Activated T-cell treated with anti-CD3 and anti-CD28 coated beads, Interleukin-2, amount 50 U/mL, for 24 hours (primary cell): ENCODE results near the gene AGAP9.
A peak's percentile ranks its signal among the peaks of the same experiment; 100 is the strongest.
"Not testable (repeated sequence)": the region's sequence is repeated elsewhere in the genome, so short reads cannot be mapped to it uniquely, and the experiment has no call there.

Source experiments
- DNase-seq: peaks from one replicate; pipeline ENCODE4 v3.0.0-alpha.2; 2020
- H3K27ac Mint-ChIP-seq: 2 replicates; pipeline ENCODE4 v1.8.0; 2020; ENCODE audit warnings: mild to moderate bottlenecking, mixed read lengths
- H3K27me3 Mint-ChIP-seq: 2 replicates; pipeline ENCODE4 v1.8.0; 2020; ENCODE audit warnings: mixed read lengths
- H3K36me3 Mint-ChIP-seq: 2 replicates; pipeline ENCODE4 v1.8.0; 2020; ENCODE audit warnings: low read depth, mixed read lengths
- H3K4me1 Mint-ChIP-seq: 2 replicates; pipeline ENCODE4 v1.8.0; 2020; ENCODE audit warnings: low read depth, mixed read lengths
- H3K4me3 Mint-ChIP-seq: 2 replicates; pipeline ENCODE4 v1.8.0; 2020; ENCODE audit warnings: mild to moderate bottlenecking, moderate library complexity, mixed read lengths
- H3K9me3 Mint-ChIP-seq: 2 replicates; pipeline ENCODE4 v1.8.0; 2020; ENCODE audit warnings: mixed read lengths

Gene AGAP9

DNA sequence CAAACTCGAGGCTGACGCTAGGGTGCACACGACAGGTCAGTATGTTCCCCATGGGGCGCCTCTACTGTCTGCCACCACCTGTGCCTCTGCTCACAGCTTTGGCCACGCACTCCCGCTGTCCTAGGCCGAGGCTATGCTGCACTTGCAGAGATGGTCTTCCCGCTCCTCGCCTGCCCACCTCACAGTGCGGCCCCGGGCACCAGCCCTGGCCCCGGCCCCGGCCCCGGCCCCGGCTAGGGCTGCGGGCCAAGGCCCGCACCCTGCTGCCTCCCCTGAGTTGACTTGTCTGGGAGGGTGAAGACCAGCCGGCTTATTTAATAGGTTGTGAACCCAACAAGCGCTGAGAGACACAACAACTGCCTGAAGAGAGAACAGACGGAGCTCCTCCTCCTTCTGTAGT is at the start of gene AGAP9:
TSS of gene AGAP9 (minus strand) at position 164 of the 400 bp plus-strand sequence. CDS start at position 52, 112 bp downstream.
- DNase-seq, H3K4me1 Mint-ChIP-seq, H3K4me3 Mint-ChIP-seq, H3K27ac Mint-ChIP-seq, H3K9me3 Mint-ChIP-seq, H3K27me3 Mint-ChIP-seq, H3K36me3 Mint-ChIP-seq: not testable (repeated sequence)

GRCh38 chr10:47571138-47571912 is 47.9 kb upstream of the AGAP9 start:
- not testable (repeated sequence) for H3K27ac Mint-ChIP-seq, H3K36me3 Mint-ChIP-seq, DNase-seq, H3K4me1 Mint-ChIP-seq, H3K4me3 Mint-ChIP-seq, H3K9me3 Mint-ChIP-seq, H3K27me3 Mint-ChIP-seq

GRCh38 chr10:47566757-47567156 is 43.3 kb upstream of the AGAP9 start:
- not testable (repeated sequence) for H3K4me1 Mint-ChIP-seq, H3K27ac Mint-ChIP-seq, H3K27me3 Mint-ChIP-seq, DNase-seq, H3K9me3 Mint-ChIP-seq, H3K36me3 Mint-ChIP-seq, H3K4me3 Mint-ChIP-seq

GRCh38 chr10:47566108-47566699 is 42.8 kb upstream of the AGAP9 start:
- H3K27me3 Mint-ChIP-seq, H3K4me1 Mint-ChIP-seq: not testable (repeated sequence)

DNA sequence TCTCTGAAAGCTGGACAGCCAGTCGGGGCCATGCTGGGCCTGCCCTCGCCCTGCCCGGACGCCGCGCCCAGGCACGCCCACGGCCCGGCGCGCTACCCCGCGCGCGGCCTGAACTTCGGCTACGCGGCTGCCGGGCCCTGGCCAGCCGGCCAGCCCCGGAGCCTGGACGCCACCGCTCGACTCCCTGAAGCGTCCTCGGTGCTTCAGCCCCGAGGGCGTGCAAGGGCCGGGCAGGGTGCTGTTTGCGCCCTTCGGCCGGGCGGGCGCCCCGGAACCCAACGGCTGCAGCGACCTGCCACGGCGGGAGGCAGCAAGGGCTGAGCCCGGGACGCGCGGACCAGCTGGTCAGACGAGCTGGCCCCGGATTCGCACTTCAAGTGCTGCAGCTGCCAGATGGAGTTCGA is 42.1 kb upstream of the AGAP9 start:
- not testable (repeated sequence) for DNase-seq, H3K27me3 Mint-ChIP-seq, H3K27ac Mint-ChIP-seq

More at GRCh38 chr10:47566108-47566699, 42.8 kb upstream of the AGAP9 start:
- H3K27ac Mint-ChIP-seq, H3K9me3 Mint-ChIP-seq, H3K4me3 Mint-ChIP-seq, DNase-seq, H3K36me3 Mint-ChIP-seq: not testable (repeated sequence)

GRCh38 chr10:47564953-47565352 is 41.5 kb upstream of the AGAP9 start:
- H3K4me1 Mint-ChIP-seq, H3K27me3 Mint-ChIP-seq, H3K9me3 Mint-ChIP-seq, H3K27ac Mint-ChIP-seq, DNase-seq, H3K4me3 Mint-ChIP-seq, H3K36me3 Mint-ChIP-seq: not testable (repeated sequence)

More for the DNA sequence above, 42.1 kb upstream of the AGAP9 start:
- H3K36me3 Mint-ChIP-seq, H3K4me1 Mint-ChIP-seq, H3K9me3 Mint-ChIP-seq, H3K4me3 Mint-ChIP-seq: not testable (repeated sequence)

- not testable (repeated sequence) for H3K4me3 Mint-ChIP-seq, H3K36me3 Mint-ChIP-seq, H3K27ac Mint-ChIP-seq, H3K27me3 Mint-ChIP-seq, DNase-seq, H3K9me3 Mint-ChIP-seq, H3K4me1 Mint-ChIP-seq
These were observed 40.9 kb upstream of the AGAP9 start for GRCh38 chr10:47564318-47564717.

- peaks cover 18% of the 10 kb centered on the region for H3K4me1 Mint-ChIP-seq
- H3K9me3 Mint-ChIP-seq, H3K36me3 Mint-ChIP-seq, DNase-seq, H3K4me3 Mint-ChIP-seq, H3K27ac Mint-ChIP-seq, H3K27me3 Mint-ChIP-seq: not testable (repeated sequence)
These were observed 37.0 kb upstream of the AGAP9 start for GRCh38 chr10:47560452-47560851.

DNA sequence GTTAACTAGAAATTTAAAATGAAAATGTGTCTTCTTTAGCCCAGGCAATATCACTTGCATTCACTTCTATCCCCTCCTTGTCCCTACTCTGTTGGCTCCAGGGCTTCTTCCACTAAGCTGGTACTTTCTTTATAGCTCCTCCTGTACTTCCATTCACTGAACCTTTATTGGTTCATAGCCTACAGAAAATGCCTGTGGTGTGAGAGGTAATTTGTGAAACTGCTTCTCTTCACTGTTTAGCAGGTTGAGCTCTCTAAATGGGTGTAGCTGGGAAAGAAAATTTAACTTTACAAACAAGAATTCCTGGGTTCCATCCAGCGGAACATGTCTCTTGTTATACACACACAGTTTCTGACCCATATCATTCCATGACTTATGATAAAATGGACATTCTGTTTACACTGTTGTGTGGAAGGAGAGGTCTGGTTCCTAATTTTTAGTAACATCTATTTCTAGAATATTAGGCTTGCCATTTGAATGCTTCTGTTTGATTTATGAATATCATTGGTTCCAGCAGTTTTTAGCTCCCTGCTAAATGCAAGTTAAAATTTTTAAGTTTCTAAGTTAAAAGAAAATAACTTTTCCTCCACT is 36.4 kb upstream of the AGAP9 start:
- not testable (repeated sequence) for H3K27ac Mint-ChIP-seq, H3K27me3 Mint-ChIP-seq, H3K36me3 Mint-ChIP-seq, H3K9me3 Mint-ChIP-seq, H3K4me3 Mint-ChIP-seq, DNase-seq
- peaks cover 18% of the 10 kb centered on the region for H3K4me1 Mint-ChIP-seq

DNA sequence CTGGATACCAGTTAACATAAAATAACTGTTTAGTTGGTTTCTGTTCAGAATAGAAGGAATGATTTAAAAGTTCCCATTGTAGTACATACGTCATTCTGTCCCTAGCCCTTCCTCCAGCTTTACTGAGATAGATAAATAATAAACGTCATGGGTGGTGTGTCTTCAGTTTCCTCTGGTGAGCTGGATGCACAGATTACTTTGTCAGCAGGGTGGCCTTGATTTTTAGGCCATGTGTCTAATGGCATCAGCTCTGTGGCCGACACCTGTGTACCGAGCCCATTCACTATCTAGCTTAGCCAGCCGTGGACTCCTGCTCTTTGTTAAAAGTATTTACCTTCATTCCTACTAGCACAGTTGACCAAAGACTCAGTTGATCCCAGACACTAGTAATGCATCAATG is 34.7 kb upstream of the AGAP9 start:
- H3K36me3 Mint-ChIP-seq, H3K9me3 Mint-ChIP-seq, H3K4me3 Mint-ChIP-seq, H3K27me3 Mint-ChIP-seq, DNase-seq: not testable (repeated sequence)
- Mint-ChIP-seq H3K4me1 (peaks cover 18% of the 10 kb centered on the region), H3K27ac (peak overlapping the region; percentile 69)

GRCh38 chr10:47557616-47558015 is 34.2 kb upstream of the AGAP9 start:
- H3K36me3 Mint-ChIP-seq = not testable (repeated sequence)

GRCh38 chr10:47555334-47555733 is 31.9 kb upstream of the AGAP9 start:
- DNase-seq, H3K36me3 Mint-ChIP-seq, H3K27me3 Mint-ChIP-seq, H3K4me3 Mint-ChIP-seq, H3K27ac Mint-ChIP-seq, H3K9me3 Mint-ChIP-seq: not testable (repeated sequence)
- H3K4me1 Mint-ChIP-seq = peaks cover 24% of the 10 kb centered on the region

More at GRCh38 chr10:47557616-47558015, 34.2 kb upstream of the AGAP9 start:
- H3K4me3 Mint-ChIP-seq, H3K27ac Mint-ChIP-seq, DNase-seq, H3K9me3 Mint-ChIP-seq, H3K27me3 Mint-ChIP-seq: not testable (repeated sequence)
- H3K4me1 Mint-ChIP-seq = peaks cover 20% of the 10 kb centered on the region

- not testable (repeated sequence) for H3K27ac Mint-ChIP-seq, H3K27me3 Mint-ChIP-seq, H3K36me3 Mint-ChIP-seq, H3K9me3 Mint-ChIP-seq, DNase-seq
- H3K4me1 Mint-ChIP-seq = peaks cover 22% of the 10 kb centered on the region
- H3K4me3 Mint-ChIP-seq = peak overlapping the region; percentile 27
These were observed 31.1 kb upstream of the AGAP9 start for GRCh38 chr10:47554552-47554951.

DNA sequence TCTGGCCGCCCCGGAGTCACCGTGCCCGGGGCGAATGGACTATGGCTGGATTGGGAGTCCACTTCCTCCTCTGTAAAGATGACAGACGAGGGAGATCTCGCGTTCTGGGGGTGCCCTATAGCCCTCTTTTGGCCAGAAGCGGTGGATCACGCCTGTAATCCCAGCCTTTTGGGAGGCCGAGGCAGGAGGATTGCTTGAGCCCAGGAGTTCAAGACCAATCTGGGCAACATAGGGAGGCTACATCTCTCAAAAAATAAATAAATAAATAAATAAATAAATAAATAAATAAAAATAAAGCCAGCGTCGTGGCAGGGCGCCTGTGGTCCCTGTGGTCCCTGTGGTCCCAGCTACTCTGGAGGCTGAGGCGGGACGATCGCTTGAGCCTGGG is 30.4 kb upstream of the AGAP9 start:
- DNase-seq = peak; percentile 36

DNA sequence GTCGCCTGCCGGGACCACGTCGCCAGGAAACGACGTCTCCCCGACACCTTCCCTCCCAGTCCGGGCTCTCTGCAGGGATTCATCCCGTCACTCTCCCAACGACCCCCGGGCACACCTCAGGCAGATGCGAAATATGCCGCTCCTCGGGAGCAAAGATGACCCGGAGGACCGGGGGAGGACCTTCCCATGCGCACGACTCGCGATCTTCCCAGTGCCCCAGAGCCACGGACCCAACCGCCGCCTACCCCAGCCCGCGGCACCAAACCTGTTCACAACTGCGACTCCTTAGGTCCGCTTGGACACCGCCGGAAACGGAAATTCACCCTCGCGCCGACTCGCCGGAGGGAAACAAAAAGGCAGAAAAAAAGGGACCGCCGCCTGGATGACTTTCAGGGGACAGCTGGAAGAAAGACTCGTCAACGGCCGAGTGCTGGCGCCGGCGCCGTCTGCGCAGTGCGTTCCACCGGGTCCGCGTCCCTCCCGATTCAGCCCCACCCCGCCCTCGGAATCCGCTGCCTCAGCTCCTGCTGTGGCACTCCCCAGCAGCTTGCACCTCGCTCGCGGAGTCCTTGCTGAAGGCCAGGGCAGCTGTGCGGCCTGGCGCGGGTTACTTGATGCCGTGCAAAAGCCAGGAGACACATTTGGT is 29.9 kb upstream of the AGAP9 start:
- not testable (repeated sequence) for H3K27me3 Mint-ChIP-seq, H3K36me3 Mint-ChIP-seq, H3K9me3 Mint-ChIP-seq
- peak; percentile 90 for DNase-seq
- peak overlapping the region; percentile 97 for H3K27ac Mint-ChIP-seq
- H3K4me1 Mint-ChIP-seq = peaks cover 20% of the 10 kb centered on the region
- peak overlapping the region; percentile 97 for H3K4me3 Mint-ChIP-seq

More for the DNA sequence above, 30.4 kb upstream of the AGAP9 start:
- H3K27me3 Mint-ChIP-seq, H3K36me3 Mint-ChIP-seq, H3K9me3 Mint-ChIP-seq, H3K27ac Mint-ChIP-seq: not testable (repeated sequence)
- Mint-ChIP-seq H3K4me3 (peak overlapping the region; percentile 97), H3K4me1 (peaks cover 22% of the 10 kb centered on the region)
